T-helper 1 cell (primary cell): ENCODE measurements around the gene NOXA1.
"Not testable (repeated sequence)": the region's sequence is repeated elsewhere in the genome, so short reads cannot be mapped to it uniquely, and the experiment has no call there.

Experiments used
- DNase-seq, 5 donors: peaks; one replicate each; pipeline ENCODE4 v3.0.0-alpha.2; 2012 to 2020

NOXA1 gene

GRCh38 chr9:137465720-137466388 lies 42.7 kb downstream of the NOXA1 start:
- no peak for DNase-seq

- not testable (repeated sequence) for DNase-seq
Observed at GRCh38 chr9:137466389-137467085, 43.3 kb downstream of the NOXA1 start.

- no peak for DNase-seq
Observed at GRCh38 chr9:137467161-137467581, 44.0 kb downstream of the NOXA1 start.

- DNase-seq, result no peak
Observed at GRCh38 chr9:137467896-137468295, 44.7 kb downstream of the NOXA1 start.

- DNase-seq, result no peak
Observed at GRCh38 chr9:137470785-137471184, 47.6 kb downstream of the NOXA1 start.

- DNase-seq, result no peak
Observed at GRCh38 chr9:137474271-137474670, 51.1 kb downstream of the NOXA1 start.

GRCh38 chr9:137475666-137476065 lies 52.5 kb downstream of the NOXA1 start:
- DNase-seq, result no peak

GRCh38 chr9:137476856-137477255 lies 53.7 kb downstream of the NOXA1 start:
- DNase-seq, result no peak

GRCh38 chr9:137477778-137478612 lies 54.8 kb downstream of the NOXA1 start:
- no peak for DNase-seq

GRCh38 chr9:137478613-137478961 lies 55.4 kb downstream of the NOXA1 start:
- DNase-seq, result no peak

- no peak for DNase-seq
Observed at GRCh38 chr9:137478962-137479861, 56.0 kb downstream of the NOXA1 start.

- no peak for DNase-seq
Observed at GRCh38 chr9:137479892-137480685, 56.9 kb downstream of the NOXA1 start.

GRCh38 chr9:137480686-137481683 lies 57.8 kb downstream of the NOXA1 start:
- DNase-seq, result no peak

- DNase-seq, result no peak
Observed at GRCh38 chr9:137482094-137482781, 59.0 kb downstream of the NOXA1 start.
